Hematopoietic multipotent progenitor cell treated with erythropoietin and hydrocortisone succinate and interleukin-3 and kit ligand, for 15 days (in vitro differentiated cells): ENCODE measurements around the gene OR5C1.
"Not testable (repeated sequence)": the region's sequence is repeated elsewhere in the genome, so short reads cannot be mapped to it uniquely, and the experiment has no call there.

ENCODE experiments used
- DNase-seq: peaks from one replicate; pipeline ENCODE4 v3.0.0-alpha.2; 2015; ENCODE audit warnings: low spot score

Gene OR5C1

GRCh38 chr9:122788831-122789230 lies at the start of gene OR5C1:
Gene OR5C1, plus strand, starts transcription at chr9:122788933. Its CDS starts 0 bp downstream, at chr9:122788933.
- no peak for DNase-seq

GRCh38 chr9:122742003-122742402 lies 46.7 kb upstream of the OR5C1 start, which contains the start of gene OR1L6:
Gene OR1L6, plus strand, starts transcription at chr9:122742303. Its CDS starts 7,545 bp downstream, at chr9:122749848.
- no peak for DNase-seq

- no peak for DNase-seq
These were observed 33.9 kb upstream of the OR5C1 start for GRCh38 chr9:122754825-122755224.

GRCh38 chr9:122767817-122768216 lies 20.9 kb upstream of the OR5C1 start:
- DNase-seq, result no peak

GRCh38 chr9:122777052-122777451 lies 11.7 kb upstream of the OR5C1 start:
- no peak for DNase-seq

- DNase-seq, result no peak
These were observed 10.7 kb upstream of the OR5C1 start for GRCh38 chr9:122777935-122778627.

- DNase-seq, result no peak
These were observed 9.6 kb upstream of the OR5C1 start for GRCh38 chr9:122779181-122779580.

GRCh38 chr9:122780026-122780425 lies 8.7 kb upstream of the OR5C1 start:
- DNase-seq, result no peak

GRCh38 chr9:122781671-122782070 lies 7.1 kb upstream of the OR5C1 start:
- no peak for DNase-seq

GRCh38 chr9:122785269-122785668 lies 3.5 kb upstream of the OR5C1 start:
- no peak for DNase-seq

GRCh38 chr9:122786338-122786737 lies 2.4 kb upstream of the OR5C1 start:
- no peak for DNase-seq

GRCh38 chr9:122789256-122790046 lies 718 bp downstream of the OR5C1 start:
- no peak for DNase-seq

- DNase-seq, result no peak
These were observed 3.3 kb downstream of the OR5C1 start for GRCh38 chr9:122791872-122792669.

GRCh38 chr9:122797316-122798063 lies 8.8 kb downstream of the OR5C1 start:
- DNase-seq, result no peak

- no peak for DNase-seq
These were observed 11.6 kb downstream of the OR5C1 start, which contains the start of gene OR1K1 for GRCh38 chr9:122800066-122801060. Gene OR1K1, plus strand, starts transcription at chr9:122800123. Its CDS starts 0 bp downstream, at chr9:122800123.

GRCh38 chr9:122806661-122807060 lies 17.9 kb downstream of the OR5C1 start:
- DNase-seq, result no peak

GRCh38 chr9:122807271-122807900 lies 18.7 kb downstream of the OR5C1 start:
- DNase-seq, result no peak

GRCh38 chr9:122808141-122808540 lies 19.4 kb downstream of the OR5C1 start:
- no peak for DNase-seq

GRCh38 chr9:122809261-122809660 lies 20.5 kb downstream of the OR5C1 start:
- not testable (repeated sequence) for DNase-seq
